Panc1 (cell line): Measurements from ENCODE around the gene LCOR. TPM values are rescaled to one million over a fixed set of nuclear protein-coding genes. Genes with fewer than 3 reads are reported as not detected.

Experiments used
- ATAC-seq: fragments of 200-7000 bp; cut with Tn5 transposase; 2 replicates; pipeline ENCODE4 v1.9.1; 2020; ENCODE audit warnings: mild to moderate bottlenecking, moderate library complexity
- BruUV-seq: library from RNA; stranded (reverse); fragments of 400-500 nt; replicated peaks from 2 replicates; lab custom pipeline; 2021; lab: Mats Ljungman, UMichigan
- CTCF ChIA-PET: fragments of 300-600 bp; sonication (Branson Sonifier 250); formaldehyde crosslinking; loops from one replicate; lab custom pipeline; 2022; ENCODE audit warnings: antibody characterized with exemption; lab: Charles Lee
- POLR2A ChIA-PET: fragments of 300-600 bp; sonication (Branson Sonifier 250); formaldehyde crosslinking; loops from one replicate; lab custom pipeline; 2022; ENCODE audit warnings: antibody characterized with exemption; lab: Charles Lee
- DNase-seq: peaks from one replicate; pipeline ENCODE4 v3.0.0-alpha.2; 2010; ENCODE audit warnings: low read depth, low spot score
- H3K27ac ChIP-seq: 2 replicates; pipeline ENCODE4 v1.5.1; 2011; ENCODE audit warnings: mild to moderate bottlenecking, low read length, inconsistent platforms
- H3K27me3 ChIP-seq: fragments of 200-500 bp; sonication (Bioruptor generic); 2 replicates; pipeline ENCODE4 v1.6.0; 2014; ENCODE audit warnings: low read length, inconsistent platforms; ENCODE audit not compliant: control insufficient read depth, insufficient read depth
- H3K36me3 ChIP-seq: fragments of 200-500 bp; sonication (Bioruptor generic); 2 replicates; pipeline ENCODE4 v1.5.1; 2014; ENCODE audit warnings: inconsistent platforms, mild to moderate bottlenecking, low read length, moderate library complexity; ENCODE audit not compliant: control insufficient read depth, insufficient read depth
- H3K4me1 ChIP-seq: 2 replicates; pipeline ENCODE4 v1.5.1; 2011; ENCODE audit warnings: inconsistent platforms, mild to moderate bottlenecking, low read length, moderate library complexity; ENCODE audit not compliant: control insufficient read depth, insufficient read depth
- H3K4me3 ChIP-seq, 2 experiments: 2 replicates each; pipeline ENCODE4 v1.5.1; 2011 to 2012; ENCODE audit warnings: low read depth in 2 of 2, low read length in 2 of 2, mild to moderate bottlenecking in 2 of 2, inconsistent platforms in 1 of 2, moderate library complexity in 1 of 2
- H3K9me3 ChIP-seq: fragments of 200-500 bp; sonication (Bioruptor generic); 2 replicates; pipeline ENCODE4 v1.5.1; 2014; ENCODE audit warnings: low read depth, mild to moderate bottlenecking, inconsistent platforms, low read length, moderate library complexity; ENCODE audit not compliant: control insufficient read depth, insufficient read depth
- CTCF ChIP-seq: fragments of 450-650 bp; IDR thresholded peaks from 2 replicates; pipeline ENCODE4 v1.5.1; 2017; ENCODE audit warnings: mild to moderate bottlenecking
- POLR2AphosphoS5 ChIP-seq: IDR thresholded peaks from 2 replicates; pipeline ENCODE4 v1.6.1; 2012; ENCODE audit warnings: mild to moderate bottlenecking, low read depth, low read length, moderate library complexity
- REST ChIP-seq, 2 experiments: IDR thresholded peaks; 2 replicates each; pipeline ENCODE4 v1.6.1; 2011 to 2012; ENCODE audit warnings: low read depth in 2 of 2, control low read depth in 1 of 2, low read length in 1 of 2, mild to moderate bottlenecking in 1 of 2, moderate library complexity in 1 of 2; ENCODE audit not compliant: insufficient read depth in 1 of 2
- SIN3A ChIP-seq: IDR thresholded peaks from 2 replicates; pipeline ENCODE4 v1.6.1; 2012; ENCODE audit warnings: low read depth, mild to moderate bottlenecking, low read length, moderate library complexity, borderline replicate concordance; ENCODE audit not compliant: insufficient read depth
- TCF7L2 ChIP-seq: IDR thresholded peaks from 2 replicates; pipeline ENCODE4 v1.6.1; 2011; ENCODE audit warnings: mild to moderate bottlenecking, low read depth, low read length, inconsistent platforms
- in situ Hi-C: cut with HindIII; loops from 2 replicates; pipeline ENCODE4 v1.10.0; 2016; ENCODE audit warnings: low sequenced_read_pairs, low pct_unique_long_range_greater_than_20kb
- intact Hi-C: fragments of 100-400 bp; cut with micrococcal nuclease; formaldehyde crosslinking; loops from one replicate; pipeline ENCODE4 v1.10.0; 2022; ENCODE audit not compliant: unreplicated experiment
- total RNA-seq: library from RNA; stranded (reverse); gene quantifications from one replicate; pipeline ENCODE4 v1.2.1, GENCODE V29; 2021; ENCODE audit not compliant: unreplicated experiment

Gene LCOR
- total RNA-seq, 1 experiment from 2014 or later, result 58.0 TPM

GRCh38 chr10:96851281-96851680, 19.2 kb downstream of the LCOR start:
- DNase-seq, result no peak
- Histone ChIP-seq H3K27me3 (no peaks in the 10 kb centered on the region), H3K4me3 (no peak overlapping the region), H3K4me1 (peaks cover 6% of the 10 kb centered on the region; the same call in 1 of the 2 replicates), H3K9me3 (no peaks in the 10 kb centered on the region), H3K36me3 (no peaks in the 10 kb centered on the region), H3K27ac (no peak overlapping the region)
- CTCF ChIA-PET, result no interaction called here
- intact Hi-C loops, result no loop called here
- POLR2A ChIA-PET, result no interaction called here
- in situ Hi-C loops, result no loop called here
- BruUV-seq, result no TSS peak
- TF ChIP-seq SIN3A, result no peak
- TF ChIP-seq TCF7L2, result no peak
- TF ChIP-seq CTCF, result no peak
- no peak for TF ChIP-seq POLR2AphosphoS5
- no peak for TF ChIP-seq REST (IDR thresholded peaks at IDR 0.05; ENCODE audit: insufficient read depth in 1 of 2, low read depth in 2 of 2, low read length in 1 of 2)
- ATAC-seq, result no peak

- DNase-seq (no peak), ATAC-seq (no peak)
- Histone ChIP-seq H3K9me3 (no peaks in the 10 kb centered on the region), H3K27me3 (no peaks in the 10 kb centered on the region), H3K4me3 (no peak overlapping the region), H3K36me3 (no peaks in the 10 kb centered on the region), H3K27ac (no peak overlapping the region), H3K4me1 (0 out of 2 replicates have a peak, but pooled peaks cover 6% of the 10 kb centered on the region)
- no TSS peak for BruUV-seq
- ChIA-PET CTCF (no interaction called here), POLR2A (no interaction called here)
- TF ChIP-seq SIN3A (no peak), TCF7L2 (no peak), REST (IDR thresholded peaks at IDR 0.05; ENCODE audit: insufficient read depth in 1 of 2, low read depth in 2 of 2, low read length in 1 of 2) (no peak), POLR2AphosphoS5 (no peak), CTCF (no peak)
- in situ Hi-C loops, result no loop called here
- intact Hi-C loops, result no loop called here
These were observed 24.2 kb downstream of the LCOR start for GRCh38 chr10:96856317-96856716.
